CD4-positive, alpha-beta T cell treated with Interleukin-10 for 1 hour (primary cell): ENCODE results near the gene TMEM272.
A peak's percentile ranks its signal among the peaks of the same experiment; 100 is the strongest.

Experiments
- DNase-seq: peaks from one replicate; pipeline ENCODE4 v3.0.0-alpha.2; 2020

Gene TMEM272

DNA sequence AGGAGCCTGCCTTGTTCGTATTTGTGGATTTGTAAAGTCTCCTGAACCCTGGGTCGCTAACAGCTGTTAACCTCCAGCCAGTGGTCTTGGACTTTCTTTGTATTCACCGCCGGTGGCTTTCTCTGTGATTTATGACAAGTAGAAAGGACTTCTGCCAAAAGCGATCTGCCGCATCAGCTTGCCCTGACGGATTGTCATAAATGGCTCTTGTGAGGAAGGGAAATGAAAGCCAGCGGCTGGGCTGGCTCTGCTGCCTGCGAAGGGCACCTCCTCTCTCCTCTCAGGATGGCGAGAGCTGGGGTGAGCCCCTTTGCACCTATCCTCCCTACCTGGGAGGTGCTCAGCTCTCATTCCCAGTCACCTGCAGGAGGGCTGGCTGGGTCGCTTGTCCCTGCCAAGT, 66.6 kb downstream of the TMEM272 start:
- no peak for DNase-seq

GRCh38 chr13:51777921-51778320, 67.1 kb downstream of the TMEM272 start:
- no peak for DNase-seq

GRCh38 chr13:51776179-51776578, 68.8 kb downstream of the TMEM272 start:
- no peak for DNase-seq

DNA sequence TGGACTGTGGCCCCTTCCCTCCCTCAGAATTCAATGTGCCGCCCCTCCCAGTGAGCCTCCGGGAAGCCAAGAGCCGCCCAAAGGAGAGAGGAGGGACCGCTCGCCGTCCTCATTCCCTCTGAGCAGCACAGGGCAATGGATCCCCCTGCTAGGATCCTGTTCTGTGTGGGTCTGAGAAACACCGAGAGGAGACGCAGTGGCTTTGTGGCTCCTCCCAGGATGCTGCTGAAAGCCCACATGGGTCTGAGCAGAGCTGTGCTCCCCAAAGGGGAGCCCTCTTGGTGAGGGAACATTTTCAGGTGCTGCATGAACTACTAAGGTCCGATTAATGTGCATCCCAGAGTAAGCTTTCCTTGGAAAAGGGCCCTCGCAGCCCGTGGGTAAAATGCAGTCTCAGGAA, 71.5 kb downstream of the TMEM272 start:
- no peak for DNase-seq

DNA sequence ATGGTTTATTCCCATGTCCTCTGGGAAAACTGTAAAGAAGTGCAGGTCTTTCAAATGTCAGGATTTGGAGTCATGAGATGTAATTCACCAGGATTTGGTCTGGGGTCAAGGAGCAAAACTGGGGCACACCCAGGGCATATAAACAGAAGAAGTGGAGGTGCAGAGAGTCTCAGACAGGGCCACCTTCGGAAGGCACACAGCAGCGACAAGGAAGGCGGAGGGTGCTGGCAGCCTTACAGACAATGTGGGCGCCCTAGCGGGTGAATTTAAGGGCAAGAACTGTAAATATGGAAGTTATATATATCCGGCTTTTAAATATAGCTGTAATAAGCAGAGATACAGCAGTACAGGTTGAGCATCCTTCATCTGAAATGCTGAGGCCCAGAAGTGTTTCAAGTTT, 72.2 kb downstream of the TMEM272 start:
- DNase-seq, result no peak

DNA sequence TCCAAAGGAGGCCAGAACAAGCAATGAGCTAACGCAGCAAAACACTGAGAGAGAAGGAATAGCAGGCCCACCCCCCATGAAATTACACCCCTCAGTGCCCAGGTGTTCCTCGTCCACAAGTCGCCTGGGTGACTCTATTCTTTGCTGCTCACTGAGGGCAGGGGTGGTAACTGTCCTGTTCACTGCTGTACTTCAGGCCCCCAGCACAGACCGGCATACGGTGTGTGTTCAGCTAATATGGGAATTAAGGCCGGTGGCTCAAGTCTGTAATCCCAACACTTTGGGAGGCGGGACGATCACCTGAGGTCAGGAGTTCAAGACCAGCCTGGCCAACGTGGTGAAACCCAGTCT, 72.9 kb downstream of the TMEM272 start:
- no peak for DNase-seq

DNA sequence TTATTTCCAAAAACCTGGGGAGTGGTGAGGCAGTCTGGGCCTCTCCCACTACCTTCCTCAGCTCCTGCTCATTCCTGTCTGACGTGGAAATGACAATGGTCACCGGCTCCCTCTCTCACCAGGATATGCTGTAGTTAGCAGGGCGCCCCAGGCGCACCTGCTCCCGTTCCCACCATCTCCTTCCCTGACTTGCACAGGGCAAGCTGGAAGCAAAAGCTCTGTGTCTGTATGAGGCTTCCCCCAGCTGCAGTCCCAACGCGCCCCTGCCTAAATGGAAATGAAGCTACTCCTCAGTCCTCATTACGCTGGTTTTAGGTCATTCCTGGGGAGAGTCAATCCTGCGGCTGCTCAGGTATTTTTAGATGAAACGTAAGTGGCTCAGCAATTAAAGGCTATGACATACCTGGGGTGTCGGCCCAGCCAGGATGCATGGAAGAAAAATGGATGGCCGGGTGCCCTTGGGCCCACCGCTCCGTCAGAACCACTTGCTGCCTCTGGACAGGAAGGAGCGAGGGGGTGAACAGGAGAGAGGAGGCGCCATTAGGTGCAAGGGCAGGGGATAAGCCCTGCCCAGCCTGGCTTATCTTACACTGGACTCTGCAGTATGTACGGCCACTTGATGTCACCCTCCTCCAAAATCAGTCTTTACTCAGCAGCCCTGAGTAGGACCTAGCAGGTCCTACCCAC, 73.4 kb downstream of the TMEM272 start:
- no peak for DNase-seq

DNA sequence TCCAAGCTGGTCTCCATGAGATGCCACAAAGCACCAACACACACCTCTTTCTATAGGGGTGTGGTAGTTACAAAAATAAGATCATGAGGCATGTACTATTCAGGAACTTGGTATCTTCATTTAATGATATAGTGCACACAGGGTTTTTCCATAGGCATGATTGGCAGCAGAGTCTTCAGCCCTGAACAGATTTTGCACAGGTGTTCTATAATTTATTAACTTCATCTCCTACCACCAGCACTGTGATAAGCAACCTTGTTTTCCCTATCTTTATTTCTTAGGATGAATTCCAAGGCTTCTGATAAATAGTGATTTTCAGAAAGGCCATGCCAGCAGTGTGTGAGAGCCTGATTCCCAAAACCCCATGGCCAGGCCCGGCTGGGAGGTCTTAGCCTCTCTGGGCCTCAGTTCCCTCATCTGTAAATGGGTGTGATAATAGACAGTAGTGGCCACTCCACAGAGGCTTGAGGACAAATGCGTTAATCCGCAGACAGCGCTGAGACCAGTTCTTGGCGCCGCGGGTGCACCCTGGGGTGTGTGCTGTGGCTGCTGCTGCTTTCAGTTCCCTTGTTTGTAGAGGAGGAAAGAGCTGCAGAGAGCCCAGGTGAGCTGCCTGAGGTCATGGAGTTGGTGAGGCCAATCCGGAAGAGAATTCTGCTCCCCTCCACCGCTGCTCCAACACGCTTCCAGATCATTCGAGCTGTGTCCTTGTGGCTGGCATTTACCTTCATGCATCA, 74.1 kb downstream of the TMEM272 start:
- DNase-seq, result no peak

- no peak for DNase-seq
Measured at GRCh38 chr13:51770160-51770559, 74.8 kb downstream of the TMEM272 start.

DNA sequence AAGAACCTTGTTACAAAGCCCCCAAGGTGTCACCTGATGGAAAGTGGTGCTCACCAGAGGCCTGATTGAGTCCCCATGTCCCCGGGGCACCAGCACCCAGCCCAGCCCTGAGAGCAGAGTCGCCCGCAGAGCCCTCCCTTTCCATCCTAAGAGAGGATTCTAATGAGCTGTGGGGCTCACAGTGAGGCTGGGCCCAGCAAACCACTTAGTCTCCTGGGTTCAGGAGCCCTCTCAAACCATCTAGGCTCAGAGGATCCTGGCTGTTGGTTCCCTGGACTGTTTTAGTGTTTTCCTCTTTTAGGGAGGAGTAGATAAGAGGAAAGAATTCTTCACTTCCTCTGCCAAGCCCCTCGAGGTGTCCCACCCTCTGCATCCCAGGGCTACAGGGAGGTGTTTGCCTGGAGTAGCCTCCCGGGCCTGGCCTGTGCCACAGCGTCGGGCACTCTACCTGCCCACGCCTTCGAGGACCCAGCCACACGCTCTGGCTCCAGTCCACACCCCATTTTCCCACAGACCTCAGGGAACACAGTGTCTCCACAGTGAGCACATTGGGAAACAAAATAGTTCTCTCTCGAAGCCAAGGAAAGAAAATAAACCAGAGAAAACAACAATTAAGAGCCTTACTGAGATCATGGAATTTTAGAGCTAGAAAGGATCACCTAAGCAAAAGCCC, 75.4 kb downstream of the TMEM272 start:
- DNase-seq, result no peak

GRCh38 chr13:51768976-51769375, 76.0 kb downstream of the TMEM272 start:
- DNase-seq, result no peak

DNA sequence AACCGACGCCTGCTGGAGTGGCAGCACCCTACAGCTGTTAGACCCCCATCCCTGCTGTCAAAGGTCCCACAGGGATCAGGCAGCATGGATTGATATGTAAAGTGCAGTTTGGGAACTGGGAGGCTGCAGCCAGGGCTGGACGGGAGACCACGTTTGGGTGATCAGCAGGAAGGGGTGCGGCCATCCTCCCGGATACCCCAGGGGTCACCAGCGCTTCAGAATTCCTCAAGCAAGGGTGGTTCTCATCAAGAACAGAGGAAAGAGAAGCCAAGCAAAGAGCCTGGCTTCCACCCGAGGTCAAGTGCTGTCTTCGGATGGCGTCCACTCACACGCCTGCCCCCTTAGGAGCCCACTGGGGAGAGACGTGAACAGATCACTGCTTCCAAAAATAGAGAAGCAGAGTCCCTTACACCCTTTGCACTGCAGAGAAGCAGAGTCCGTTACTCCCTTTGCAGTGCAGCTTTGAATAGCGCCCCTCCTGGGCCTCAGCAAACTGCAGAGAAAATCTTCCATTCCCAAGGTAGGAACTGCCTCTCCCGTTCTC, 76.5 kb downstream of the TMEM272 start:
- DNase-seq, result no peak

- no peak for DNase-seq
Measured at GRCh38 chr13:51767100-51767499, 77.9 kb downstream of the TMEM272 start.

DNA sequence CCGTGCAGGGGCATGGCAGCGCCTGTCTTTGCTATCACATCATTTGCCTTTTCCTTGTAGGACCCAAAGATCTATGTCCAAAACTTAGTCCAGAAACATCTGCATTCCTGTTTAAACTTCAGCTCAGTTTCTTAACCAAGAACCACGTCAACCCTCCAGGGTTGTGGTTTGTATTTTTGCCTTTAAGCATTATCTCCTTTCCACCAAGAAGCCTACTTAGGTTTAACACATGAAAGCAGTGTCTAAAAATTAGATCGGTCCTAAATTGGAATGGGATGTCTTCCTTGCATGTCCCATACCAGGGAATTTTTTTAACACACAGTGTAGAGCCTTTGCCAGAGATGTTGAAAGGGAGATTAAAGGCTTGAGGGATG, 79.8 kb downstream of the TMEM272 start:
- DNase-seq, result no peak

DNA sequence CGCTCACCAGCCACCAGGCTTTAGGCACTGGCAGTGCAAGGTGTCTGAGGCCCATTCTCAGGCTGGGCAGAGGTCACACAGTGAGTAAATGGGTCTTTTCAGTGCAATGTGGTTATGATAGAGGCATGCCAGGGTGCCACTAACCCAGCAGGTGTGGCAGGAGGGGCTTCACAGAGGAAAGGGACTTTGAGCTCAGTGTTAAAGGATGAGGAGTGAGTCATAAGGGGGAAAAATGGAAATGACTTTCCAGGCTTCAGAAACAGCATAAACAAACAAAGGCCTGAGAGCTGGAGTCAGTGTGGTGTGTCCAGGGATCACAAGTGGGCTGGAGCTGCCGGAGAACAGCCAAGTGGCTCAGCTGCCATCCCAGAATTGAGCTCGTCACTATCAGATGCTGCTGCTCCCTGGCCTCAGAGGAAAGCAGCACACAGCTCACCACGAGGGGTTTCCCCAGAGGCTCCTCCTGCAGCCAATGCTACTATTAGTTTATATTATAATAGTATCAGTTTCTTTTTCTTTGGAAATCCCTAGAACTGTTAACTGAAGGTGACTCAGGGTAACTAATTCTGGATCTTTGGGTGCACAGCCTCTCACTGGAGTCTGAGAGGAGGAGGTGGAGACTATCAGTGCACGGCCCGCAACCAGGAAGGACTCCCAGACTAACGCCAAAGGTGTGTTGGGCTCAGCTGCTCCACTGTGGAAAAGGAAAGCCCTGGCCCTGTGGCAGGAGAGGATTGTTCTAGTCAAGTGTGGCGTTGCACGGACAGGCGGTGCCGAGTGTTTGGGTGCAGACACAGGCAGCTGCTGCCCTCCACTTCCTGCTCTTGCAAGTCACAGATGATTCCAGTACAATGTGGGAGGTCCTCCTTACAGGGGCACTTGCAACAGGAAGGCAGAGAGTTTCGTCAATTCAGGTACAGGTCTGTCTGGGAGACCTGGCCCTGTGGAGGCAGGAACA, 80.5 kb downstream of the TMEM272 start:
- peak; percentile 66 for DNase-seq

GRCh38 chr13:51763486-51763885, 81.5 kb downstream of the TMEM272 start:
- DNase-seq, result no peak
